ENCODE data around the gene CSNK1G2.
A peak's percentile ranks its signal among the peaks of the same experiment; 100 is the strongest.

CSNK1G2 gene

GRCh38 chr19:1941146-1942077, at the start of gene CSNK1G2:
TSS of gene CSNK1G2 (plus strand) at chr19:1941172. CDS start at chr19:1969773, 28,601 bp downstream.
- no peak for DNase-seq

DNA sequence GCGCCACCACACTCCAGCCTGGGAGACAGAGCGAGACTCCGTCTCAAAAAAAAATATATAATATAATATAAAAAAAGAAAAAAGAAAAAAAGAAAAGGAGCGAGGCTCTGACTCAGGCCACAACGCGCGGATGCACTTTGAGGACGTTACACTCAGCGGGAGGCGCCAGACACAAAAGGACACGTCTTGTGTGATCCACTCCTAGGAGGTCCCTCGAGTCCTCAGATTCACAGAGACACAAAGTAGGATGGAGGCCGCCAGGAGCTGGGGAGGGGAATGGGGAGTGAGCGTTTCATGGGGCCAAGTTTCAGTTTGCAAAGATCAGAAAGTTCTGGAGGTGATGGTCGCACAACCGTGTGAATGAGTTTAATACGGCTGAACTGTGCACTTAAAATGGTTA, 47.2 kb upstream of the CSNK1G2 start:
- no peak for DNase-seq

DNA sequence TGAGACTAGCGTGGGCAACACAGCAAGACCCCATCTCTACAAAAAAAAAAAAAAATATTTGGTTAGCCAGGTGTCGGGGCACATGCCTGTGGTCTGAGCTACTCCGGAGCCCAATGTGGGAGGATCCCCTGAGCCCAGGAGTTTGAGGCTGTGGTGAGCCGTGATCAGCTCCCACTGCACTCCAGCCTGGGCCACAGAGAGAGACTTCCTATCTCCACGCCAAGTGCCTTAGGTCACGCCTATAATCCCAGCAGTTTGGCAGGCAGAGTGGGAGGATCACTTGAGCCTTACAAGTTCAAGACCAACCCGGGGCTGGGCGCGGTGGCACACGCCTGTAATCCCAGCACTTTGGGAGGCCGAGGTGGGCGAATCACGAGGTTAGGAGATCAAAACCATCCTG, 44.5 kb upstream of the CSNK1G2 start:
- no peak for DNase-seq

DNA sequence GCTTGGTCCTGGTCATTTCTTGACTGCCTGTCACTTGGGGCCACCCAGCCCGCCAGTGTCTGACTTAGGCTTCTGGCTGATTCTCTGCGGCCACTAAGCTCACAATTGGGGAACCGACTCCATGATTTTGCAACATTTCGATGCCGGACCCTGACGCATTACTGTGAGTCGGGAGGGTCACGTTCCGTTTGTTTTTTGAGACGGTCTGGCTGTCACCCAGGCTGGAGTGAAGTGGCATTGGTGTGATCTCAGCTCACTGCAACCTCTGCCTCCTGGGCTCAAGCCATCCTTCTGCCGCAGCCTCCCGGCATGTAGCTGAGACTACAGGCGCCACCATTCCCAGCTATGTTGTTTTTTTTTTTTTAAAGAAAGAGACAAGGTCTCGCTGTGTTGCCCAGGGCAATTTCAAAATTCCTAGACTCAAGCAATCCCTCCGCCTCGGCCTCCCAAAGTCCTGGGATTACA, 39.0 kb upstream of the CSNK1G2 start:
- no peak for DNase-seq

GRCh38 chr19:1902923-1903322, 38.0 kb upstream of the CSNK1G2 start:
- DNase-seq = no peak

- no peak for DNase-seq
Observed at GRCh38 chr19:1904860-1905109, 36.2 kb upstream of the CSNK1G2 start.

DNA sequence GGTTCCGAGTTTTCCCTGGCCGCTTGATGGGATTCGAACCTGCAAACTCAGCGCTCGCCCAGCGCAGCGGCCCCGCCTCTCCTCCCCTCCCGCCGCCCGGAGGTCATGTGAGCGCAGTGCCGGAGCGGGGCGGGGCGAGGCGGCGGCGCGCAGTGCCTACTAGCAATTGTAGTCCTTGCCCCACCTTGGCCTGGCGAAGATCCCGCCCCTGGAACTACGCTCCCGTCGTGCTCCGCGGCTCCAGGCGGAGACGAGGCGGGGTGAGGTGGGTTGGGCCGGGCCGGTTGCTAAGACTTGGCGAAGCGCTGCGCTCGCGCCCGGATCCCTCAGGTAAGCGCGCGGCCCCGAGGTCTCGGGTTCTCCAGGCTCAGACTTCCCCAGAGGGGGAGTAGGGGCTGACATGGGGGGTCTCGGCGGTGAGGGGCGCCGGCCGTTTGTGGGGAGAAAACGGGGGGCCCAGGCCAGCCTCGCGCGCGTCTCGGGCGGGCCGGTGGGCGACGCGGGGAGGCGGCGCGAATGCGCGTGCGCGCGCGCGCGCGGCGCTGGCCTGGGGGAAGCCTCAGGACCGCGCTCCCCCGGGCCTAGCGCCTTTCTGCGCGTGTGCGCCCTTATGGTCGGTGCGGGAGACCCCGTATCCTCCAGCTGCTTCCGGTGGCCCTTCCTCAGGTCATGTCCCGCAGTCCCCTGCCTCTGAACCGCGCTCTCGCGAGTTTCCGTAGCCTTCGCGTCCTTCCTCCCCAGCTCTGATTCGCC, 35.7 kb upstream of the CSNK1G2 start, which contains the start of the genes ADAT3 and SCAMP4:
Gene ADAT3 (plus strand): TSS at position 290 of the 753 bp plus-strand sequence. CDS start 6,649 bp downstream, outside the sequence.
Gene SCAMP4 (plus strand): TSS at position 290 of the 753 bp plus-strand sequence. CDS start 9,621 bp downstream, outside the sequence.
- DNase-seq = peak; percentile 98

- DNase-seq = no peak
Observed at GRCh38 chr19:1905863-1906375, 35.1 kb upstream of the CSNK1G2 start.

- no peak for DNase-seq
Observed at GRCh38 chr19:1906985-1907562, 33.9 kb upstream of the CSNK1G2 start.

- DNase-seq = no peak
Observed at GRCh38 chr19:1907563-1908363, 33.2 kb upstream of the CSNK1G2 start.

DNA sequence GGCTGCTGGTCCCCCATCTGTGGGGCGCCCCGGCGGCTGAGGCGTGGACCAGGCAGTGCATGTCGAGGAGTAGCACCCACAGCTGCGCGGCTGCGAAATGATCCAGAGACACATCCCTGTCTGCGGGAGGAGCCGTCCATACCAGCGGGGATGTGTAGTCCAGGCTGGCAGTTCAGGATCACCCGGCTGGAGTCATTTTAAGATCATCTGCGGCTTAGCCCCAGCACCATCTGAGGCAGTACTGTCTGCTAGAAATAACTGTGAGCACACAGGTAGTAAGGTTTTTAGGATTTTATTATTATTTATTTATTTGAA, 32.7 kb upstream of the CSNK1G2 start:
- DNase-seq = no peak

GRCh38 chr19:1909761-1910080, 31.3 kb upstream of the CSNK1G2 start:
- peak; percentile 57 for DNase-seq

GRCh38 chr19:1910177-1910576, 30.8 kb upstream of the CSNK1G2 start:
- no peak for DNase-seq

DNA sequence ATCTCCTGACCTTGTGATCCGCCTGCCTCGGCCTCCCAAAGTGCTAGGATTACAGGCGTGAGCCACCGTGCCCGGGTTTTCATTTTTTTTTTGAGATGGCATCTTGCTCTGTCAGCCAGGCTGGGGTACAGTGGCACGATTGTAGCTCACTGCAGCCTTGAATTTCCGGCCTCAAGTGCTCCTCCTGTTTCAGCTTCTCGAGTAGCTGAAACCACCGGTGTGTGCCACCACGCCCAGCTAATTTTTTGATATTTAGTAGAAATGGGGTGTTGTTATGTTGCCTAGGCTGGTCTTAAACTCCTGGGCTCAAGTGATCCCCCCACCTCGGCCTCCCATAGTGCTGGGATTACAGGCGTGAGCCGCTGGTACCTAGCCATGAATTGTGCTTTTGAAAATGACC, 29.9 kb upstream of the CSNK1G2 start:
- DNase-seq = no peak

DNA sequence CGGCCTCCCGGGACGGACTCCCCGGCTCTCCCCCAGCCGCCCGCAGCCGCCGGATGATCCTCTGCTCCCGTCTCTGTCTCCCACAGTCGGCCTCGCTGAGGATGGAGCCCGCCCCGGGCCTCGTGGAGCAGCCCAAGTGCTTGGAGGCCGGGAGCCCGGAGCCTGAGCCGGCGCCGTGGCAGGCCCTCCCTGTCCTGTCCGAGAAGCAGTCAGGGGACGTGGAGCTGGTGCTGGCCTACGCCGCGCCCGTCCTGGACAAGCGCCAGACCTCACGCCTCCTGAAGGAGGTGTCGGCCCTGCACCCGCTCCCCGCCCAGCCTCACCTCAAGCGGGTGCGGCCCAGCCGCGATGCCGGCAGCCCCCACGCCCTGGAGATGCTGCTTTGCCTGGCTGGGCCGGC, 29.0 kb upstream of the CSNK1G2 start:
- no peak for DNase-seq

- DNase-seq = no peak
Observed at GRCh38 chr19:1912760-1913505, 28.0 kb upstream of the CSNK1G2 start.

DNA sequence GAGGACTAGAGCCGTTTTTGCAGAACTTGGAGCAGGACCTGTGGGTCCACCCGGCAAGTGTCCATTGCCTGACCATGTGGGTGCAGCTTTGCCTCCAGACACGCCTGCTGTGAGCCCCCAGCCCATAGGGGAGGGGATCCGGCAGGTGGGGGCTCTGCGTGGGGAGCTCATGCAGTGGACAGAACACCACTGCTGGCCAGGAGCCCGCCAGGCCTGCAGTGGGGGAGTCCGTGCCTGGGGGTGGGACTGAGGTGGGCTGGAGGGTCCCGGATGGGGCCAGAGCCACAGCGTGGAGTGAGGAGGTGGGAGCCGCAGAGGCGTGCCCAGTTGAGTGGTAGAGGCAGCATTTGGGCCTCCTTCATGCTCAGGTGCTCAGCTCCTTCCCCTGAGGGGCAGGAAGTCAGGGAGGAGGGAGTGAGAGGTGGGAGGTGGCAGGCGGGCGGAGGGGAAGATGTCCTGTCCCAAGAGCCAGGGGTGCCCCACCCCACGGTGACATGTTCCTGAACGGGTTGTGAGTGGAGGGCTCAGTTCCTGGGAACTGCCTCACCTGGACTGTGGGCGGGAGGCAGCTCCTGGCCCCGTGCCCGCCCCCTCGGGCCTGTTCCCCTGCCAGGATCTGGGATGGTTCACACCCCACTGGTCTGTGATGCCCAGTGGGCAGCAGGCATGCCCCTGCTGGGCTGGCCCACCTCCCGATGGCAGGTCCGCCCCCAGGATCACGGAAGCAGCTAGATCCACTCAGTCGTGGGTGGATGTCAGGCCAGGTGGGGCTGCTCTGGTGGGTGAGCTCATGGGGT, 27.0 kb upstream of the CSNK1G2 start:
- no peak for DNase-seq

- no peak for DNase-seq
Observed at GRCh38 chr19:1914826-1915341, 26.1 kb upstream of the CSNK1G2 start.

GRCh38 chr19:1917146-1917545, 23.8 kb upstream of the CSNK1G2 start:
- DNase-seq = peak; percentile 9

DNA sequence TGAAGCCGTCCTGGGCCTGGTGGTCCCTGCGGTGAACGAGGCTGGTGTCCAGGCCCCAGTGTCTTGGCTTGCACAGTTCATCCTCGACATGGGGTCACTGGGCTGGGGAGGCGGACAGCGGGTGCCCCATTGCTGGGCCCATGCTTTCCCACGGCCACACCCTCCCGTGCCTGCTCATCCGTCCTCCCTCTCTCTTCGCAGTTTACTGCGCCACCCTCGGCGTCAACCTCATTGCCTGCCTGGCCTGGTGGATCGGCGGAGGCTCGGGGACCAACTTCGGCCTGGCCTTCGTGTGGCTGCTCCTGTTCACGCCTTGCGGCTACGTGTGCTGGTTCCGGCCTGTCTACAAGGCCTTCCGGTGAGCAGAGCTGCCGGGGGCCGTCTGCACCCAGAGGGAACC, 23.0 kb upstream of the CSNK1G2 start:
- no peak for DNase-seq

DNA sequence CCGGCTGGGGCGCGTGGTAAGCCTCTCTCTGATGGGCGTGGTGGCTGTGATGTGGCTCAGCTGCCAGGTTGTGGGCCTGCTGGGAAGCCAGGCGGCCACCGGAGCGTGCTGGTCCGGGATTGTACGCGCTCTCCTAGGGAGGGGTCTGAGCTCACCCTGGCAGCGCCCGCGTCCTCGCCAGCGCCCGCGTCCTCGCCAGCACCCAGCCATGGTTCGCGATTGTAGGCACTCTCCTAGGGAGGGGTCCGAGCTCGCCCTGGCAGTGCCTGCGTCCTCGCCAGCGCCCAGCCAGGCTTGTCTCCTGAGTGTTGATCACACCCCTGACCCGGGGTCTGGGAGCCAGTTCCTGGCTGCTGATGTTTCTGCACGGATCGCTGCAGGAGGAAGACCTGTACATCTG, 22.0 kb upstream of the CSNK1G2 start:
- DNase-seq = no peak

Data from GDM1 (cell line).